Brain microvascular endothelial cell (primary cell): ENCODE data around the gene GARNL3.
A peak's percentile ranks its signal among the peaks of the same experiment; 100 is the strongest.

ENCODE experiments used
- DNase-seq: peaks from one replicate; pipeline ENCODE4 v3.0.0-alpha.2; 2020
- H3K27ac ChIP-seq: fragments of 250-450 bp; sonication (Bioruptor Pico); 2 replicates; pipeline ENCODE4 v1.5.1; 2020; ENCODE audit warnings: mild to moderate bottlenecking, moderate library complexity
- H3K27me3 ChIP-seq: fragments of 250-450 bp; sonication (Bioruptor Pico); replicated peaks from 2 replicates; pipeline ENCODE4 v1.5.1; 2020; ENCODE audit warnings: mild to moderate bottlenecking
- H3K36me3 ChIP-seq: fragments of 250-450 bp; sonication (Bioruptor Pico); replicated peaks from 2 replicates; pipeline ENCODE4 v1.5.1; 2020; ENCODE audit warnings: mild to moderate bottlenecking
- H3K4me3 ChIP-seq: 2 replicates; pipeline ENCODE4 v1.5.1; 2011; ENCODE audit warnings: low read depth, mild to moderate bottlenecking, control low read depth, low read length, moderate library complexity
- in situ Hi-C: cut with HindIII; loops from 2 replicates; pipeline ENCODE4 v1.10.0; 2017; ENCODE audit warnings: low sequenced_read_pairs, low pct_ligation_motif_present
- TF ChIP-seq, protein P1 (sequence below): IDR thresholded peaks from 2 replicates; pipeline ENCODE4 v1.5.1; 2011; ENCODE audit warnings: low read depth, mild to moderate bottlenecking, moderate library complexity, low read length, control low read depth, inconsistent platforms; ENCODE audit errors: missing control alignments

Gene GARNL3

GRCh38 chr9:127336506-127337352, 72.2 kb downstream of the GARNL3 start:
- Histone ChIP-seq H3K36me3 (no peaks in the 10 kb centered on the region), H3K27me3 (no peaks in the 10 kb centered on the region), H3K4me3 (no peak overlapping the region), H3K27ac (peak overlapping the region; percentile 77)
- DNase-seq: peak; percentile 95
- in situ Hi-C loops: no loop called here
- TF ChIP-seq, protein P1, sequence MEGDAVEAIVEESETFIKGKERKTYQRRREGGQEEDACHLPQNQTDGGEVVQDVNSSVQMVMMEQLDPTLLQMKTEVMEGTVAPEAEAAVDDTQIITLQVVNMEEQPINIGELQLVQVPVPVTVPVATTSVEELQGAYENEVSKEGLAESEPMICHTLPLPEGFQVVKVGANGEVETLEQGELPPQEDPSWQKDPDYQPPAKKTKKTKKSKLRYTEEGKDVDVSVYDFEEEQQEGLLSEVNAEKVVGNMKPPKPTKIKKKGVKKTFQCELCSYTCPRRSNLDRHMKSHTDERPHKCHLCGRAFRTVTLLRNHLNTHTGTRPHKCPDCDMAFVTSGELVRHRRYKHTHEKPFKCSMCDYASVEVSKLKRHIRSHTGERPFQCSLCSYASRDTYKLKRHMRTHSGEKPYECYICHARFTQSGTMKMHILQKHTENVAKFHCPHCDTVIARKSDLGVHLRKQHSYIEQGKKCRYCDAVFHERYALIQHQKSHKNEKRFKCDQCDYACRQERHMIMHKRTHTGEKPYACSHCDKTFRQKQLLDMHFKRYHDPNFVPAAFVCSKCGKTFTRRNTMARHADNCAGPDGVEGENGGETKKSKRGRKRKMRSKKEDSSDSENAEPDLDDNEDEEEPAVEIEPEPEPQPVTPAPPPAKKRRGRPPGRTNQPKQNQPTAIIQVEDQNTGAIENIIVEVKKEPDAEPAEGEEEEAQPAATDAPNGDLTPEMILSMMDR: no peak

GRCh38 chr9:127340721-127341120, 76.1 kb downstream of the GARNL3 start:
- TF ChIP-seq, protein P1: no peak
- no peaks in the 10 kb centered on the region for H3K27me3 ChIP-seq
- in situ Hi-C loops: no loop called here
- H3K36me3 ChIP-seq: no peaks in the 10 kb centered on the region
- no peak overlapping the region for H3K27ac ChIP-seq
- no peak for DNase-seq
- no peak overlapping the region for H3K4me3 ChIP-seq

- in situ Hi-C loops: no loop called here
- H3K27ac ChIP-seq: no peak overlapping the region
- TF ChIP-seq, protein P1: no peak
- no peak overlapping the region for H3K4me3 ChIP-seq
- H3K36me3 ChIP-seq: no peaks in the 10 kb centered on the region
- H3K27me3 ChIP-seq: no peaks in the 10 kb centered on the region
- DNase-seq: no peak
These were observed 76.6 kb downstream of the GARNL3 start for GRCh38 chr9:127341152-127341551.

DNA sequence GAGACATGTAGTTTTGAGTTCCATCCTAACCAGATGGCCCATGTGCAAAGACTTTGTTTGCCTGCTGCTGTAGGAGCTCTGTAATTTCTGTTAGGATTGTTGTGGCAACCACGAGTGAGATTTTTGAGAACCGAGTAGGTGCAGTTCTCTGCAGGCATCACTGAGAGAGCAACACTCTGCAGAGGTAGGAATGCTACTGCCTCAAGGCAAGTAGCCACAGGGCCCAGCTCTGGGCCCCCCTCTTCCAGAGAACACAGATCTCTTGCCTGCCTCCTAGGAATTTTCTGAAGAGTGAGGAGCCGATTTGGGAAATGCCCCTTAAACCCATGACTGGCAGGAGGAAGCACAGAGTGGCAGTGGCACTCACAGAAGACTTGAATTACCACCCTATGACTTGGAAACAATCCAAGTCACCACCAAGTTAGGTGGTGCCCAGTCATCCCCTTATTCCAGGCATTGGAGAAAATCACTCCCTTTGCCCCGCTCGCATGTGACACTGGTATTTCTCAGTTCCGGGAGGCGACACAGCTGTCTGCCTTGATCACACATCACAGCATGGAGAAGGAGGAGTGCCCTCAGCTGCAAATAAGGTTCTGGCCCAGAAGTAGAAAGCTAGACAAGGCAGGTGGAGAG, 79.9 kb downstream of the GARNL3 start:
- H3K36me3 ChIP-seq: no peaks in the 10 kb centered on the region
- TF ChIP-seq, protein P1: no peak
- H3K27ac ChIP-seq: no peak overlapping the region
- in situ Hi-C loops: no loop called here
- no peak overlapping the region for H3K4me3 ChIP-seq
- DNase-seq: no peak
- H3K27me3 ChIP-seq: no peaks in the 10 kb centered on the region

- no peaks in the 10 kb centered on the region for H3K27me3 ChIP-seq
- no peak overlapping the region for H3K4me3 ChIP-seq
- in situ Hi-C loops: no loop called here
- no peaks in the 10 kb centered on the region for H3K36me3 ChIP-seq
- no peak for DNase-seq
- no peak overlapping the region for H3K27ac ChIP-seq
- TF ChIP-seq, protein P1: no peak
These were observed 81.0 kb downstream of the GARNL3 start for GRCh38 chr9:127345566-127345965.
